Calu3 (cell line): ENCODE results near the gene TMED1. TPM values are rescaled to one million over a fixed set of nuclear protein-coding genes. Genes with fewer than 3 reads are reported as not detected.
A peak's percentile ranks its signal among the peaks of the same experiment; 100 is the strongest.
"Not testable (repeated sequence)": the region's sequence is repeated elsewhere in the genome, so short reads cannot be mapped to it uniquely, and the experiment has no call there.

ENCODE experiments used
- BruUV-seq: library from RNA; stranded (reverse); fragments of 400-500 nt; replicated peaks from 2 replicates; lab custom pipeline; 2021; lab: Mats Ljungman, UMichigan
- CTCF ChIA-PET: fragments of 300-600 bp; sonication (Branson Sonifier 250); formaldehyde crosslinking; loops from one replicate; lab custom pipeline; 2022; ENCODE audit warnings: antibody characterized with exemption; lab: Charles Lee
- DNase-seq: peaks from one replicate; pipeline ENCODE4 v3.0.0; 2022
- H3K27ac Mint-ChIP-seq: one replicate; pipeline ENCODE4 v1.8.0; 2022; ENCODE audit warnings: mixed read lengths; ENCODE audit not compliant: unreplicated experiment
- H3K27me3 Mint-ChIP-seq: one replicate; pipeline ENCODE4 v1.8.0; 2022; ENCODE audit warnings: mixed read lengths; ENCODE audit not compliant: unreplicated experiment
- H3K36me3 Mint-ChIP-seq: one replicate; pipeline ENCODE4 v1.8.0; 2022; ENCODE audit warnings: mild to moderate bottlenecking, moderate library complexity, mixed read lengths; ENCODE audit not compliant: insufficient read depth, unreplicated experiment
- H3K4me1 Mint-ChIP-seq: one replicate; pipeline ENCODE4 v1.8.0; 2022; ENCODE audit warnings: mild to moderate bottlenecking, low read depth, mixed read lengths; ENCODE audit not compliant: unreplicated experiment
- H3K4me3 Mint-ChIP-seq: one replicate; pipeline ENCODE4 v1.8.0; 2022; ENCODE audit warnings: mild to moderate bottlenecking, low read depth, moderate library complexity, mixed read lengths; ENCODE audit not compliant: unreplicated experiment
- H3K9me3 Mint-ChIP-seq: one replicate; pipeline ENCODE4 v1.8.0; 2022; ENCODE audit warnings: low read depth, mixed read lengths; ENCODE audit not compliant: unreplicated experiment
- intact Hi-C: fragments of 100-400 bp; cut with micrococcal nuclease; formaldehyde crosslinking; loops from one replicate; pipeline ENCODE4 v1.10.0; 2022; ENCODE audit not compliant: unreplicated experiment
- total RNA-seq: library from RNA; stranded (reverse); gene quantifications from 2 replicates; pipeline ENCODE4 v1.2.3, GENCODE V29; 2022
- TF ChIP-seq, protein P1 (sequence below): fragments of 200-600 bp; IDR thresholded peaks from one replicate; pipeline ENCODE4 v1.8.0; 2022; ENCODE audit warnings: antibody characterized with exemption; ENCODE audit not compliant: unreplicated experiment

TMED1 gene
- total RNA-seq, 1 experiment from 2014 or later: 20.7 TPM

DNA sequence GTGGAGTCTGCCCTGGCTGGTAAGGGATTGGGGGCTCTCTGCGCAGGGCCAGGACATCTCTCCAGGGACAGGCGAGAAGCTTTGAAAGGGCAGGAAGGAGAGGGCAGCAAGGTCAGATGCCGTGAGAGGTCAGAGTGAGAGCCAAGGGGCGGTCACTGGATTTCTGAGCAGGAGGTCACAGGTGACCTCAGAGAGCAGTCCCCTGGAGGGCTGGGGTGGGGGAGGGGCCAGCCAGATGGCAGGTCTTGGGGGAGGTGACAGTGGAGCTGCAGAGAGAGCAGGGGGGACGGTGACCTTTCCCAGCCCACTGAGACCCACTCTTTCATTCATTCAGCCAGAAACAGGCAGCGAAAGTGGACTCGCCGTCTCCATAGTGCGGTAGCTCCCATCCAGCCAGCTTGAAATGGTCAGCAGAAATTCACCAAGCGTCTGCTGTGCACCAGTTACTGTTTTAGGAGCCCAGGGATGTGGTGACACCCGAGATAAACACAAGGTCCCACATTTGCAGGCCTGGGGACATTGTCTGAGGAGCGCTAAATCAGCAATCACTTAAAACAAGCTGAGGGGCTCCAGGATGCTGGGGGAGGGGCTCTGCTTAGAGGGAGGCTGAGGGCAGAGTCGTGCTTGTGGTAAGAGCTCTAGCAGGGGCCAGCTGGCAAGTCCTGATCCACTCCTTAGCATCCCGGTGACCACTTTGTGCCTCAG, 45.5 kb upstream of the TMED1 start:
- TF ChIP-seq, protein P1, sequence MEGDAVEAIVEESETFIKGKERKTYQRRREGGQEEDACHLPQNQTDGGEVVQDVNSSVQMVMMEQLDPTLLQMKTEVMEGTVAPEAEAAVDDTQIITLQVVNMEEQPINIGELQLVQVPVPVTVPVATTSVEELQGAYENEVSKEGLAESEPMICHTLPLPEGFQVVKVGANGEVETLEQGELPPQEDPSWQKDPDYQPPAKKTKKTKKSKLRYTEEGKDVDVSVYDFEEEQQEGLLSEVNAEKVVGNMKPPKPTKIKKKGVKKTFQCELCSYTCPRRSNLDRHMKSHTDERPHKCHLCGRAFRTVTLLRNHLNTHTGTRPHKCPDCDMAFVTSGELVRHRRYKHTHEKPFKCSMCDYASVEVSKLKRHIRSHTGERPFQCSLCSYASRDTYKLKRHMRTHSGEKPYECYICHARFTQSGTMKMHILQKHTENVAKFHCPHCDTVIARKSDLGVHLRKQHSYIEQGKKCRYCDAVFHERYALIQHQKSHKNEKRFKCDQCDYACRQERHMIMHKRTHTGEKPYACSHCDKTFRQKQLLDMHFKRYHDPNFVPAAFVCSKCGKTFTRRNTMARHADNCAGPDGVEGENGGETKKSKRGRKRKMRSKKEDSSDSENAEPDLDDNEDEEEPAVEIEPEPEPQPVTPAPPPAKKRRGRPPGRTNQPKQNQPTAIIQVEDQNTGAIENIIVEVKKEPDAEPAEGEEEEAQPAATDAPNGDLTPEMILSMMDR: no peak
- Mint-ChIP-seq H3K4me3 (no peak overlapping the region), H3K9me3 (no peaks in the 10 kb centered on the region), H3K27me3 (no peaks in the 10 kb centered on the region), H3K4me1 (peaks cover 11% of the 10 kb centered on the region), H3K36me3 (peaks cover 11% of the 10 kb centered on the region), H3K27ac (no peak overlapping the region)
- no peak for DNase-seq
- BruUV-seq: no TSS peak
- intact Hi-C loops: no loop called here
- CTCF ChIA-PET: no interaction called here

- Mint-ChIP-seq H3K9me3 (no peaks in the 10 kb centered on the region), H3K27ac (peak overlapping the region; percentile 50), H3K4me3 (no peak overlapping the region), H3K36me3 (peaks cover 11% of the 10 kb centered on the region), H3K4me1 (peaks cover 11% of the 10 kb centered on the region), H3K27me3 (no peaks in the 10 kb centered on the region)
- DNase-seq: no peak
- TF ChIP-seq, protein P1: no peak
- intact Hi-C loops: no loop called here
- BruUV-seq: no TSS peak
- CTCF ChIA-PET: no interaction called here
Measured at GRCh38 chr19:10878253-10878652, 42.2 kb upstream of the TMED1 start.

- Mint-ChIP-seq H3K4me1 (peaks cover 11% of the 10 kb centered on the region), H3K36me3 (peaks cover 14% of the 10 kb centered on the region)
- H3K27ac Mint-ChIP-seq, DNase-seq, H3K27me3 Mint-ChIP-seq, intact Hi-C loops, H3K9me3 Mint-ChIP-seq, H3K4me3 Mint-ChIP-seq, CTCF ChIA-PET, BruUV-seq: not testable (repeated sequence)
Measured at GRCh38 chr19:10877608-10878007, 41.6 kb upstream of the TMED1 start.

GRCh38 chr19:10876459-10877240, 40.6 kb upstream of the TMED1 start:
- H3K27ac Mint-ChIP-seq: no peak overlapping the region
- no peaks in the 10 kb centered on the region for H3K27me3 Mint-ChIP-seq
- no peak for DNase-seq
- BruUV-seq: no TSS peak
- CTCF ChIA-PET: no interaction called here
- peaks cover 11% of the 10 kb centered on the region for H3K4me1 Mint-ChIP-seq
- no peak overlapping the region for H3K4me3 Mint-ChIP-seq
- TF ChIP-seq, protein P1: no peak
- H3K9me3 Mint-ChIP-seq: no peaks in the 10 kb centered on the region
- peaks cover 24% of the 10 kb centered on the region for H3K36me3 Mint-ChIP-seq
- intact Hi-C loops: no loop called here
